A673 (cell line): ENCODE data around the gene C1orf141. TPM values are rescaled to one million over a fixed set of nuclear protein-coding genes. Genes with fewer than 3 reads are reported as not detected.

Experiments used
- BruUV-seq: library from RNA; stranded (reverse); fragments of 400-500 nt; replicated peaks from 2 replicates; lab custom pipeline; 2021; lab: Mats Ljungman, UMichigan
- CTCF ChIA-PET: fragments of 300-600 bp; sonication (Branson Sonifier 250); formaldehyde crosslinking; loops from one replicate; lab custom pipeline; 2022; ENCODE audit warnings: antibody characterized with exemption; lab: Charles Lee
- POLR2A ChIA-PET: fragments of 300-600 bp; sonication (Branson Sonifier 250); formaldehyde crosslinking; loops from one replicate; lab custom pipeline; 2022; ENCODE audit warnings: antibody characterized with exemption; ENCODE audit not compliant: low non-redundant PET; lab: Charles Lee
- DNase-seq: peaks from one replicate; pipeline ENCODE4 v3.0.0-alpha.2; 2015; ENCODE audit warnings: low spot score
- H3K27ac ChIP-seq: fragments of 200-600 bp; sonication (generic); 2 replicates; pipeline ENCODE4 v1.5.1; 2016; ENCODE audit warnings: mixed run types, low read depth, mild to moderate bottlenecking, mixed read lengths, antibody characterized with exemption, low read length; ENCODE audit not compliant: poor library complexity, severe bottlenecking
- H3K27me3 ChIP-seq: fragments of 200-600 bp; sonication (generic); replicated peaks from 2 replicates; pipeline ENCODE4 v1.6.1; 2017; ENCODE audit warnings: mixed run types, low read depth, mild to moderate bottlenecking, mixed read lengths, antibody characterized with exemption, low read length; ENCODE audit not compliant: insufficient read depth, poor library complexity
- H3K36me3 ChIP-seq: fragments of 200-600 bp; sonication (generic); 2 replicates; pipeline ENCODE4 v1.6.1; 2016; ENCODE audit warnings: mixed run types, mild to moderate bottlenecking, mixed read lengths, antibody characterized with exemption, low read length; ENCODE audit not compliant: insufficient read depth, poor library complexity, severe bottlenecking
- H3K4me1 ChIP-seq: fragments of 200-600 bp; sonication (generic); 2 replicates; pipeline ENCODE4 v1.6.1; 2017; ENCODE audit warnings: mixed run types, mild to moderate bottlenecking, mixed read lengths, antibody characterized with exemption, low read length; ENCODE audit not compliant: insufficient read depth, poor library complexity, severe bottlenecking
- H3K4me3 ChIP-seq: fragments of 200-600 bp; sonication (generic); 2 replicates; pipeline ENCODE4 v1.5.1; 2016; ENCODE audit warnings: low read depth, mixed run types, mild to moderate bottlenecking, mixed read lengths, low read length; ENCODE audit not compliant: poor library complexity, severe bottlenecking
- H3K9me3 ChIP-seq: fragments of 200-600 bp; sonication (generic); 2 replicates; pipeline ENCODE4 v1.6.1; 2016; ENCODE audit warnings: mixed run types, low read depth, mild to moderate bottlenecking, mixed read lengths, antibody characterized with exemption, low read length; ENCODE audit not compliant: poor library complexity, severe bottlenecking
- CTCF ChIP-seq: fragments of 300-800, 200-600 bp; sonication (generic); conservative IDR thresholded peaks from 2 replicates; pipeline ENCODE4 v1.5.1; 2017; ENCODE audit warnings: low read depth, mild to moderate bottlenecking, antibody characterized with exemption, low read length, moderate library complexity, mixed read lengths
- EZH2 ChIP-seq: fragments of 200-600 bp; sonication (generic); IDR thresholded peaks from 2 replicates; pipeline ENCODE4 v1.6.1; 2017; ENCODE audit warnings: borderline replicate concordance, low read depth, mild to moderate bottlenecking, mixed read lengths, antibody characterized with exemption, low read length; ENCODE audit not compliant: poor library complexity, severe bottlenecking
- intact Hi-C: fragments of 100-400 bp; cut with micrococcal nuclease; formaldehyde crosslinking; loops from one replicate; pipeline ENCODE4 v1.10.0; 2022; ENCODE audit not compliant: unreplicated experiment
- total RNA-seq: library from RNA; stranded (reverse); gene quantifications from 2 replicates; pipeline ENCODE4 v1.2.3, GENCODE V29; 2021

C1orf141 gene
- total RNA-seq, 1 experiment from 2014 or later = not detected

GRCh38 chr1:67110352-67110751 is 24.4 kb downstream of the C1orf141 start:
- no peaks in the 10 kb centered on the region for H3K4me1 ChIP-seq
- BruUV-seq = no TSS peak
- no peak overlapping the region for H3K4me3 ChIP-seq
- H3K27me3 ChIP-seq = no peaks in the 10 kb centered on the region
- intact Hi-C loops = no loop called here
- ChIA-PET POLR2A (no interaction called here), CTCF (no interaction called here)
- no peaks in the 10 kb centered on the region for H3K9me3 ChIP-seq
- no peak overlapping the region for H3K27ac ChIP-seq
- TF ChIP-seq EZH2 = no peak
- no peak for TF ChIP-seq CTCF
- no peak for DNase-seq
- no peaks in the 10 kb centered on the region for H3K36me3 ChIP-seq

GRCh38 chr1:67105508-67105907 is 29.3 kb downstream of the C1orf141 start:
- no peak overlapping the region for H3K4me3 ChIP-seq
- CTCF ChIA-PET = no interaction called here
- BruUV-seq = no TSS peak
- H3K27ac ChIP-seq = no peak overlapping the region
- intact Hi-C loops = no loop called here
- H3K9me3 ChIP-seq = no peaks in the 10 kb centered on the region
- no peak for TF ChIP-seq EZH2
- no peak for TF ChIP-seq CTCF
- H3K27me3 ChIP-seq = no peaks in the 10 kb centered on the region
- POLR2A ChIA-PET = interaction anchor here (0.6 kb wide), 1 partner anchor 31 kb away, joined by 3 read pairs; no protein-coding TSS in a partner anchor
- DNase-seq = no peak
- H3K36me3 ChIP-seq = no peaks in the 10 kb centered on the region
- no peaks in the 10 kb centered on the region for H3K4me1 ChIP-seq

GRCh38 chr1:67103548-67103947 is 31.2 kb downstream of the C1orf141 start:
- H3K4me1 ChIP-seq = no peaks in the 10 kb centered on the region
- no peaks in the 10 kb centered on the region for H3K9me3 ChIP-seq
- ChIA-PET CTCF (no interaction called here), POLR2A (no interaction called here)
- DNase-seq = no peak
- TF ChIP-seq EZH2 (no peak), CTCF (no peak)
- no peak overlapping the region for H3K27ac ChIP-seq
- BruUV-seq = no TSS peak
- H3K27me3 ChIP-seq = no peaks in the 10 kb centered on the region
- intact Hi-C loops = no loop called here
- no peaks in the 10 kb centered on the region for H3K36me3 ChIP-seq
- no peak overlapping the region for H3K4me3 ChIP-seq
